Upper lobe of right lung (tissue), 1 donor: ENCODE data around the gene KCNJ11. TPM values are rescaled to one million over a fixed set of nuclear protein-coding genes. Genes with fewer than 3 reads are reported as not detected.

Experiments
- ATAC-seq: fragments of 200-7000 bp; cut with Tn5 transposase; one replicate; pipeline ENCODE4 v1.9.1; 2020; ENCODE audit warnings: mild to moderate bottlenecking, moderate library complexity
- DNase-seq: peaks from one replicate; pipeline ENCODE4 v3.0.0-alpha.2; 2020
- H3K27ac ChIP-seq: fragments of 200-600 bp; one replicate; pipeline ENCODE4 v1.8.0; 2022
- H3K27me3 ChIP-seq: fragments of 200-600 bp; one replicate; pipeline ENCODE4 v1.8.0; 2022; ENCODE audit warnings: mild to moderate bottlenecking
- H3K36me3 ChIP-seq: fragments of 200-600 bp; one replicate; pipeline ENCODE4 v1.8.0; 2022
- H3K4me1 ChIP-seq: fragments of 200-600 bp; one replicate; pipeline ENCODE4 v1.8.0; 2022
- H3K4me3 ChIP-seq: fragments of 200-600 bp; one replicate; pipeline ENCODE4 v1.8.0; 2022; ENCODE audit warnings: mild to moderate bottlenecking
- H3K9me3 ChIP-seq: fragments of 200-600 bp; one replicate; pipeline ENCODE4 v1.8.0; 2022
- CTCF ChIP-seq: fragments of 200-600 bp; IDR thresholded peaks from one replicate; pipeline ENCODE4 v1.8.0; 2022; ENCODE audit warnings: antibody characterized with exemption
- intact Hi-C: fragments of 100-400 bp; cut with DNase I; formaldehyde crosslinking; loops from one replicate; pipeline ENCODE4 v1.11.0; 2022
- total RNA-seq: library from RNA; stranded (reverse); fragmentation: NEBNext Ultra II Directional; extraction: Animal tissue kit (Norgen Biotek cat#: 25700); gene quantifications from one replicate; pipeline ENCODE4 v1.2.1, GENCODE V29; 2021
- donor health status: DM: no; HTN: yes; CAD: no; lungs with severe emphysema.

The KCNJ11 gene
- total RNA-seq, 1 donor from 2014 or later = 6.3 TPM

- ATAC-seq (no peak), DNase-seq (no peak)
- Histone ChIP-seq H3K9me3 (no peaks in the 10 kb centered on the region), H3K27ac (no peak overlapping the region), H3K4me1 (peaks cover 8% of the 10 kb centered on the region), H3K36me3 (no peaks in the 10 kb centered on the region), H3K4me3 (no peak overlapping the region), H3K27me3 (no peaks in the 10 kb centered on the region)
- TF ChIP-seq CTCF = no peak
- intact Hi-C loops = no loop called here
Measured at GRCh38 chr11:17347676-17348075, 40.8 kb downstream of the KCNJ11 start.

- Histone ChIP-seq H3K27ac (no peak overlapping the region), H3K27me3 (no peaks in the 10 kb centered on the region), H3K36me3 (no peaks in the 10 kb centered on the region), H3K4me3 (no peak overlapping the region), H3K4me1 (no peaks in the 10 kb centered on the region), H3K9me3 (no peaks in the 10 kb centered on the region)
- DNase-seq (no peak), ATAC-seq (no peak)
- intact Hi-C loops = no loop called here
- no peak for TF ChIP-seq CTCF
Measured at GRCh38 chr11:17343907-17344306, 44.6 kb downstream of the KCNJ11 start.

- ATAC-seq = no peak
- no peaks in the 10 kb centered on the region for H3K36me3 ChIP-seq
- no peak overlapping the region for H3K4me3 ChIP-seq
- DNase-seq = no peak
- H3K9me3 ChIP-seq = no peaks in the 10 kb centered on the region
- TF ChIP-seq CTCF = no peak
- no peaks in the 10 kb centered on the region for H3K27me3 ChIP-seq
- intact Hi-C loops = no loop called here
- H3K27ac ChIP-seq = no peak overlapping the region
- no peaks in the 10 kb centered on the region for H3K4me1 ChIP-seq
Measured at GRCh38 chr11:17343257-17343656, 45.2 kb downstream of the KCNJ11 start.

Other genes starting within 250 kb of the KCNJ11 start
- 96.8 TPM for gene PIK3C2A, start 180.7 kb downstream of the KCNJ11 start, total RNA-seq
- 69.4 TPM for gene NUCB2, start 111.9 kb downstream of the KCNJ11 start, total RNA-seq
- 5.6 TPM for gene NCR3LG1, start 36.9 kb downstream of the KCNJ11 start, total RNA-seq
- 4.7 TPM for gene ABCC8, start 88.2 kb upstream of the KCNJ11 start, total RNA-seq
- not detected for gene USH1C, start 155.8 kb upstream of the KCNJ11 start, total RNA-seq
- gene OTOG, start 158.6 kb upstream of the KCNJ11 start, total RNA-seq = not detected